Mononuclear cell (primary cell): Measurements from ENCODE around the gene NGDN. TPM values are rescaled to one million over a fixed set of nuclear protein-coding genes. Genes with fewer than 3 reads are reported as not detected.
"Not testable (repeated sequence)": the region's sequence is repeated elsewhere in the genome, so short reads cannot be mapped to it uniquely, and the experiment has no call there.

Experiments
- H3K27me3 ChIP-seq: 2 replicates; pipeline ENCODE4 v1.6.0; 2011; ENCODE audit warnings: low read length, control low read depth; ENCODE audit not compliant: insufficient read depth
- H3K4me1 ChIP-seq: 2 replicates; pipeline ENCODE4 v1.5.1; 2011; ENCODE audit warnings: mild to moderate bottlenecking, low read length, control low read depth; ENCODE audit not compliant: insufficient read depth
- H3K4me3 ChIP-seq: 2 replicates; pipeline ENCODE4 v1.5.1; 2011; ENCODE audit warnings: mild to moderate bottlenecking, low read length, moderate library complexity
- H3K9me3 ChIP-seq: 2 replicates; pipeline ENCODE4 v1.5.1; 2011; ENCODE audit warnings: low read depth, mild to moderate bottlenecking, control low read depth, low read length
- total RNA-seq: library from RNA; depleted of rRNA; stranded (reverse); fragments of >200 nt; gene quantifications from one replicate; pipeline ENCODE4 v1.2.3, GENCODE V29; 2012

NGDN gene
- total RNA-seq, 1 donor = 92.7 TPM

DNA sequence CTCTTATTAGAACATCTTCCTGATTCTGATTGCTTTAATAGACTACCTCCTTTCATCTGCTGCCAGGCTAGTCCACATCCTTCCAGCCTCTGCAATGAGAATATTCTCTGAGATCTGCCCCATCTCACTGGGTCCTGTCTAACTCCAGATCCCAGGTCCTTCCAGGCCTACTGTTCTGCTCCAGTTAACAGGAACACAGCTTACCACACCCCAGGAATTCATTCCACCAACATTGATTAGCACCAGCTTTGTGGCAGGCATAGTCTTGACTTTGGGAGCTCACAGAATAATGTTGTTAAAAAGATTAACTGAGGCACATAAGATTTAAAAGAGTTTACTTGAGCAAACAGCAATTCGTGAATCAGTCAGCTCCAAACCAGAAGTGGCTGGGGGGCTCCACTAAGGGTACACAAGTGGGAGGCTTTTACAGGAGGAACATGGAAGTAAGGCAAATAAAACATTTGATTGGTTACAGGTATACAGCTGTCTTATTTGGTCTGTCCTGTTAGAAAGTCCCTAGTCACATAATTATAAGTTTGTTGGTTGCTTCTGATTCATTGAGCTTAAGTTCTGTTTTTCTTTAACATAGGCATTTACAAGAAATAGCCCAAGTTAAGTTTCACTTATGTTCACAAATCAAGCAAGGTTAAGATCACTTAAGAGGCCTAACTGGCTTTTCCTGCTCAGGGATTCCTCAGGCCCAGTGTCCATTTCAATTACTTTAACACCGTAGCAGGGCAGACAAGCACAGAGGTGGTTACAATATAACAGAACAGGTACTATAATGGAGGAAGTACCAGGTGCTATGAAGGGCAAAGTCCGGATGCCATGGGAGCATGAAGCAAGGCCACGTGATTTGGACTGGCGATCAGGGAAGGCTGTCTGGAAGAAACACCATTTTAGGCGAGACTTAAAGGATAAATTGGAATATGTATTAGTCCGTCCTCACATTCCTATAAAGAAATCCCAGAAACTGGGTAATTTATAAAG is 21.8 kb upstream of the NGDN start:
- Histone ChIP-seq H3K4me1 (no peaks in the 10 kb centered on the region), H3K4me3 (no peak overlapping the region), H3K9me3 (no peaks in the 10 kb centered on the region), H3K27me3 (peaks cover 18% of the 10 kb centered on the region)

- Histone ChIP-seq H3K4me3 (no peak overlapping the region), H3K27me3 (peaks cover 29% of the 10 kb centered on the region), H3K4me1 (no peaks in the 10 kb centered on the region), H3K9me3 (no peaks in the 10 kb centered on the region)
These were observed 20.2 kb upstream of the NGDN start for GRCh38 chr14:23449314-23449713.

GRCh38 chr14:23450379-23450778 is 19.1 kb upstream of the NGDN start:
- Histone ChIP-seq H3K4me3 (no peak overlapping the region), H3K27me3 (peaks cover 35% of the 10 kb centered on the region), H3K4me1 (no peaks in the 10 kb centered on the region), H3K9me3 (no peaks in the 10 kb centered on the region)

DNA sequence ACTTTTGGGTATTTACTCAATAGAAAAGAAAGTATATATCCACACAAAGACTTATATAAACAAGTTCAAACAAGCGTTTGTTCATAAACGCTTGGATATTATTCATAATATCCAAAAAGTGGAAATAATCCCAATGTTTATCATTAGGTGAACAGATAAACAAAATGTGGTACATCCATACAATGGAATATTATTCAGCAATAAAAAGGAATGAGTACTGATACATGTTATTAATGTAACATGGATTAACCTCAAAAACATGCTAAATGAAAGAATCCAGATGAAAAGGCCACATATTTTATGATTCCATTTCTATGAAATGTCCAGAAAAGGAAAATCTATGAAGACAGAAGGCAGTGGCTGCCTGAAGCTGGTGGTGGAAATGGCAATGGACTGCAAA is 17.3 kb upstream of the NGDN start:
- Histone ChIP-seq H3K4me3 (no peak overlapping the region), H3K27me3 (peaks cover 35% of the 10 kb centered on the region), H3K4me1 (no peaks in the 10 kb centered on the region), H3K9me3 (no peaks in the 10 kb centered on the region)

- no peak overlapping the region for H3K4me3 ChIP-seq
- H3K4me1 ChIP-seq = no peaks in the 10 kb centered on the region
- no peaks in the 10 kb centered on the region for H3K9me3 ChIP-seq
These were observed 15.1 kb upstream of the NGDN start for GRCh38 chr14:23454445-23454856.

DNA sequence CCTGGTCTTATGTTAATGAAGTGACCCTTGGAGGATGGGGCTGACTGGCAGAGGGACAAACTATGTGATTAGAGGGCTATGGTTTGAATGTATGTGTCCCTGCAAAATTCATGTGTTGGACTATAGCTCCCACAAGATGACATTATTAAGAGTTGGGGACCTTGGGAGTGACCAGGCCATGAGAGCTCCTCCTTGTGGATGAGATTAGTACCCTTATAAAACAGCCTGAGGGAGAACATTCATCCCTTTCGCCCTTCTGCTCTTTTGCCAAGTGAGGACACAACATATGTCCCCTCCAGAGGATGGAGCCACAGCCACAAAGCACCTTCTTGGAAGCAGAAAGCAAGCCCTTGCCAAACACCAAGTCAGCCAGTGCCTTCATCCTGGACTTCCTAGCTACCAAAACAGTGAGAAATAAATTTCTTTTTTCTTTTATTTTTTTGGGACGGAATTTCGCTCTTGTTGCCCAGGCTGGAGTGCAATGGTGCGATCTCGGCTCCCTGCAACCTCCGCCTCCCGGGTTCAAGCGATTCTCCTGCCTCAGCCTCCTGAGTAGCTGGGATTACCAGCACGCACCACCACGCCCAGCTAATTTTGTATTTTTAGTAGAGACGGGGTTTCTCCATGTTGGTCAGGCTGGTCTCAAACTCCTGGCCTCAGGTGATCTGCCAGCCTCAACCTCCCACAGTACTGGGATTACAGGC is 12.5 kb upstream of the NGDN start:
- H3K4me3 ChIP-seq, H3K4me1 ChIP-seq, H3K9me3 ChIP-seq: not testable (repeated sequence)
- peaks cover 30% of the 10 kb centered on the region for H3K27me3 ChIP-seq

More at GRCh38 chr14:23454445-23454856, 15.1 kb upstream of the NGDN start:
- peaks cover 43% of the 10 kb centered on the region for H3K27me3 ChIP-seq

DNA sequence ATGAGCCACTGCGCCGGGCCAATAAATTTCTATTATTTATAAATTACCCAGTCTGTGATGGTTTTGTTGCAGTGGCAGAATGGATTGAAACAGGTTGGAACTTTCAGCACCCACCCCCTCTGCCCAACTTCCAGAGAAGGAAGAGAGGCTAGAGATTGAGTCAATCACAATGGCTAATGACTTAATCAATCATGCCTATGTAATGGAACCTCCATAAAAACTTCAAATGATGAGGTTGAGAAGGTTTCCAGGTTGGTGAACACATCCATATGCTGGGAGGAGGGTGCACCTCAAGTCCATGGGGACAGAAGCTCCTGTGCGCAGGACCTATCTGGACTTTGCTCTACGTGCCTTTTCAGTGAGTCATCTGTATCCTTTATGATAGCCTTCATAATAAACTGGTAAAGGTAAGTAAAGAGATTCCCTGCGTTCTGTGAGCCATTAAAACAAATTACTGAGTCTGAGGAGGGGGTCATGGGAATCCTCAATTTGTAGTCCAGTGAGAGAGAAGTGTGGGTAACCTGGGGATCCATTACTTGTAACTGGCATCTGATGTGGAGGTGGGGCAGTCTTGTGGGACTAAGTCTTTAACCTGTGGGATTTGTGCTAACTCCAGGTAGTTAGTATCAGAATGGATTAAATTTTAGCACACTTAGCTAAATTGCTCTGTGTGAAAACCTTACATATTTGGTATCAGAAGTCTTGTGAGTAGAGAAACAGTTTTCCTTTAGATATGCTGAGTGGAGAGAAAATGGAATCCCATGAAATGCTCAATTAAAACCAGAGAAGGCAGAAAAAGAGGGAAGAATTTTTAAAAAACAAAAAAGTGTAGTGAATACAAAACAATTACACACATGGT is 11.7 kb upstream of the NGDN start:
- no peaks in the 10 kb centered on the region for H3K9me3 ChIP-seq
- H3K27me3 ChIP-seq = peaks cover 25% of the 10 kb centered on the region
- H3K4me3 ChIP-seq = no peak overlapping the region
- H3K4me1 ChIP-seq = no peaks in the 10 kb centered on the region

- Histone ChIP-seq H3K4me1 (no peaks in the 10 kb centered on the region), H3K4me3 (no peak overlapping the region), H3K27me3 (peaks cover 8% of the 10 kb centered on the region), H3K9me3 (no peaks in the 10 kb centered on the region)
These were observed 8.5 kb upstream of the NGDN start for GRCh38 chr14:23460960-23461359.

GRCh38 chr14:23464700-23465099 is 4.8 kb upstream of the NGDN start:
- Histone ChIP-seq H3K4me1 (peaks cover 5% of the 10 kb centered on the region), H3K27me3 (no peaks in the 10 kb centered on the region), H3K4me3 (no peak overlapping the region), H3K9me3 (no peaks in the 10 kb centered on the region)

- Histone ChIP-seq H3K9me3 (no peaks in the 10 kb centered on the region), H3K4me1 (peaks cover 10% of the 10 kb centered on the region), H3K4me3 (no peak overlapping the region), H3K27me3 (no peaks in the 10 kb centered on the region)
These were observed 4.2 kb upstream of the NGDN start for GRCh38 chr14:23465261-23465660.

DNA sequence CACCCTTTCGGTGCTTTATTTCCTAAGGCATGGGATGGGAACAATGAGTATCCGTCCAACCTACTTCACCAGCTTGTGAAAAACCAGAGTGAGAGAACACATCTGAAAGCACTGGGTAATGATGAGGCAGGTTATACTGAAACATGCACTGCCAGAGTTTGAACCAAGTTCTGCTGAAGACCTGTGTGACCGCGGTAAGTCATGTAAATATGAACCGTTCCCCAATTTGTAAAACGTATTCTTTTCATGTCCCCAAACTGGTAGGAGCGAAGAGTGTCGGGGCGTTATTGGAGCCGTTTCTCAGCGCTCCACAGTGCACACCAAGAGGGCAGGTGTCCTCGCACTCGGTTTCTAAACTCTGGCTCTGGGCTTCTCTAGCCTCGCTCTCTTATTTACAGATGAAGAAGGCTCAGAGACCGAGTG is 788 bp upstream of the NGDN start:
- H3K9me3 ChIP-seq = no peaks in the 10 kb centered on the region
- no peaks in the 10 kb centered on the region for H3K27me3 ChIP-seq
- peaks cover 12% of the 10 kb centered on the region for H3K4me1 ChIP-seq
- peak overlapping the region; percentile 69 for H3K4me3 ChIP-seq

GRCh38 chr14:23469906-23470403 is 452 bp downstream of the NGDN start:
- H3K4me3 ChIP-seq = peak overlapping the region; percentile 69
- H3K4me1 ChIP-seq = peaks cover 12% of the 10 kb centered on the region
- H3K27me3 ChIP-seq = no peaks in the 10 kb centered on the region
- H3K9me3 ChIP-seq = no peaks in the 10 kb centered on the region

DNA sequence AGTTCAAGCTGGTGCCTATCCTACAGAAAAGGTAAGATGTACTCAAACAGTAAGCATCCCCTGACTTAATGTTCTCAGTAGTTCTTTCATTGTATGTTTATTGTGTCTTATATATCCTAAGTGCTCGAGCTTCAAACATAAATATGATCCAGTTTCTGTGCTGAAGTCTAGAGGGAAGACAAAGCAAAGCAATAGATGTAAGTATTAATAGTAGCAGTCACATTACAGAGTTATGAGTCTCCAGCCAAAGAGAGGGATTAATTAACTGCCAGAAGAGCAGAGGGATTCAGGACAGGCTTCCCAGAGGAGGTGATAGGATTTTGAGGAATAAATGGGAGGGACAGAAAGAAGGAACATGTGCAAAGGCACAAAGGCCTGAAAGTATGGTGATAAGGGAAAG is 1.4 kb downstream of the NGDN start:
- H3K4me3 ChIP-seq = no peak overlapping the region
- H3K27me3 ChIP-seq = no peaks in the 10 kb centered on the region
- H3K4me1 ChIP-seq = peaks cover 12% of the 10 kb centered on the region
- H3K9me3 ChIP-seq = no peaks in the 10 kb centered on the region

DNA sequence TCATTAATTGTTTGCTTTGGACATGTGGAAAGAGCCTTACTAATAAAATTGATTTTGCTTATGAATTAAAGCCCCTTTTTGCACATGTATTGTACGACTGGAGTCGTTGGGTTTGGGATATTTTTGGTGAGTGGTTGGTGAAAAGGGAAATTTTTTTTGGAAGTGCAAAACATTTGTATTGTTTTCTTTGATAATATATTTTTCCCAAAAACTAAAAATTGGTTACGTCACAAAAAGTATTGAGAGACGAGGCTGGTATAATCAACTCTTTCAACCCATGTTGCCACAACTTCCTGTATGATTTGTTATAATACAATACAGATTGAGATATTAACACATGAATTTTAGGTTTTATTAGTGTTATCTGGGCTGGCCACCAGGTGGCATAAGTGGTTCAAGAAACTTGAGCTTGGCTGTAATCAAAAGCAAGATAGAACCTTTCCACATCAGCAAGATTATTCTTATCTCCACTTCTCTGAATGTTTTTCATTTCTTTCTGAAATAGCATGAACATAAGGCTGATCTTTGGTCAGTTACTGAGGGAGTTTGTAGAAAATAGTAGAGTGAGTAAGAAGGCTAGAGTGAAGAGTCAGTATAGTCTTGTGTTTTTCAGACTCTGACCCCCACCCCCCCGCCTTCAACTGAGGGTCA is 8.7 kb downstream of the NGDN start:
- no peak overlapping the region for H3K4me3 ChIP-seq
- H3K4me1 ChIP-seq = no peaks in the 10 kb centered on the region
- H3K27me3 ChIP-seq = no peaks in the 10 kb centered on the region
- H3K9me3 ChIP-seq = no peaks in the 10 kb centered on the region
